PC-3 (cell line): ENCODE results near the gene SFRP5.

Source experiments
- CTCF ChIP-seq: fragments of 300-600 bp; sonication (generic); conservative IDR thresholded peaks from 2 replicates; pipeline ENCODE4 v1.5.1; 2017; ENCODE audit warnings: antibody characterized with exemption, low read depth, mild to moderate bottlenecking, low read length
- EZH2 ChIP-seq: fragments of 300-600 bp; sonication (generic); IDR thresholded peaks from one replicate; pipeline ENCODE4 v1.6.1; 2017; ENCODE audit warnings: antibody characterized with exemption, mild to moderate bottlenecking, low read length; ENCODE audit not compliant: unreplicated experiment
- EZH2phosphoT487 ChIP-seq: fragments of 300-600 bp; sonication (generic); IDR thresholded peaks from 2 replicates; pipeline ENCODE4 v1.6.1; 2018; ENCODE audit warnings: mild to moderate bottlenecking, antibody characterized with exemption, low read length, borderline replicate concordance

DNA sequence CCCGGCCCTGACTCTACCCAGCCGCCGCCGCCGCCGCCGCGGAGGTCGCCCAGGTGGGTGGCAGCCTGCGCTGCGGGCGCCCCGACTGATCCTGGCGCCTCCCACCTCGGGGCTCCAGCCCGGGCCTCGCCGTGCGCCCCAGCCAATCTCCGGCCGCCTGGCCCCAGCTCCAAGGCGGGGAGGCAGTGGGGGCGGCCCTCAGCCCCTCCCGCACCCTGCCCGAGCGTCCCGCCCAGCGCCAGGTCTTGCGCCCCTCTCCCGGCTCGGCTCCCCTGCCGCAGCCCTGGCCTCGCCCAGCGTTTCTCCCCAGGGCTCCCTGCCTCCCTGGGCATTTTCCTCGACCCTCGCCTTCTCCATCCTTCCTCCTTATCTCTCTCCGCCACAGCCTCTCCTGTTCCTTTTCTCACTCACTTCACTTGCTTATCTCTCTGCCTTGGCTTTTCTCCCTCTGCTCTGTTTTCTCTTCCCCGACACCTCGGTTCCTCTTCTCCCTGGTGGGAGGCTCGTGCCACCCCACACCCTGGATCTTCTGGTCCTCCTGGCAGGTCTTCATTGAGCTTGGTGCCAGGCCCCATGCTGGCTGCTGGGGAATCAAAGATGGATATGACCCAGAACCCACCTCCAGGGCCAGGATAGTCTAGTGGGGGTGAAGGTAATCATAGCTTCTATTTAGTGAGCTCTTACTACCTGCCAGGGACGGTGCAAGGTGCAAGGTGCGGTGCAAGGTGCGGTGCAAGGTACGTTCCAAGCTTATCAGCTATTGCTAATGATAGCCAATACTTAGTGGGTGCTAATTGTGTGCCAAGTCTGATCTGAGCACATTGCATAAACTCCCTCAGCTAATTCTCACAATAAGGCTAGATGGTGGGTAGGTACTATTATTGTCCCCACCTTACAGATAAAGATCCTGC, at the start of gene SFRP5:
- no peak for TF ChIP-seq CTCF
- TF ChIP-seq EZH2 = no peak
- no peak for TF ChIP-seq EZH2phosphoT487
